ENCODE data around the gene PTPRF. TPM values are rescaled to one million over a fixed set of nuclear protein-coding genes. Genes with fewer than 3 reads are reported as not detected.

The PTPRF gene
- total RNA-seq, 1 donor from 2014 or later = 10.4 TPM

GRCh38 chr1:43559714-43560113 lies 29.0 kb downstream of the PTPRF start:
- Histone ChIP-seq H3K27me3 (ENCODE audit: control insufficient read depth in 3 of 3, insufficient read depth in 3 of 3, low read length in 3 of 3) (peaks cover 3 to 14% (median 4%) of the 10 kb centered on the region in 3 donors), H3K4me3 (ENCODE audit: low read length in 3 of 3) (no peak overlapping the region), H3K9ac (ENCODE audit: low read depth in 1 of 3, low read length in 3 of 3) (no peak overlapping the region), H3K36me3 (ENCODE audit: control insufficient read depth in 3 of 3, insufficient read depth in 3 of 3, low read length in 3 of 3) (peaks cover 0 to 2% (median 0%) of the 10 kb centered on the region in 3 donors), H3K27ac (ENCODE audit: low read depth, low read length) (no peak overlapping the region), H3K4me1 (ENCODE audit: control insufficient read depth in 3 of 3, insufficient read depth in 3 of 3, low read length in 3 of 3) (peaks cover 0 to 4% (median 0%) of the 10 kb centered on the region in 3 donors), H3K9me3 (ENCODE audit: control insufficient read depth in 3 of 3, low read length in 3 of 3) (no peaks in the 10 kb centered on the region)

DNA sequence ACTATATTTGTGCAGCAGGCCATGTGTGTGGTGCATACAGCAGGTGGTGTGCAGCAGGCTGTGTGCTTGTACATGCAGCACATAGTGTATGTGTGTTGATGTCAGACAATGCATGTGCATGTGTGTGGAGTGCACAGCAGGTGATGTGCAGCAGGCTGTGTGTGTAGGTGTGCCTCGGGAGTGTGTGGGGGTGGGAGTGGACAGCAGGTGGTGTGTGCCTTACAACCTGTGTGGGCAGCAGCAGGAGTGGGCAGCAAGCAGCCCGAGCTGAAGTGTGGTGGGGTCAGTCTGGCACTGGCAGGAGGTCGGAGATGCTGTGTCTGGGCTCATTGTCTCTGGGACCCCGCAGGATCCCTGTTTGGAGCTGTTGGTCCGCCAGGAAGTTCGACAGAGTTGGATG lies 29.6 kb downstream of the PTPRF start:
- H3K9ac ChIP-seq (ENCODE audit: low read depth in 1 of 3, low read length in 3 of 3) = no peak overlapping the region
- no peak overlapping the region for H3K4me3 ChIP-seq (ENCODE audit: low read length in 3 of 3)
- H3K27me3 ChIP-seq (ENCODE audit: control insufficient read depth in 3 of 3, insufficient read depth in 3 of 3, low read length in 3 of 3) = peaks cover 3 to 14% (median 4%) of the 10 kb centered on the region in 3 donors
- no peak overlapping the region for H3K27ac ChIP-seq (ENCODE audit: low read depth, low read length)
- H3K4me1 ChIP-seq (ENCODE audit: control insufficient read depth in 3 of 3, insufficient read depth in 3 of 3, low read length in 3 of 3) = peaks cover under 1 to 7% (median 2%) of the 10 kb centered on the region in 3 donors
- peaks cover 0 to 2% (median 0%) of the 10 kb centered on the region in 3 donors for H3K36me3 ChIP-seq (ENCODE audit: control insufficient read depth in 3 of 3, insufficient read depth in 3 of 3, low read length in 3 of 3)
- no peaks in the 10 kb centered on the region for H3K9me3 ChIP-seq (ENCODE audit: control insufficient read depth in 3 of 3, low read length in 3 of 3)

DNA sequence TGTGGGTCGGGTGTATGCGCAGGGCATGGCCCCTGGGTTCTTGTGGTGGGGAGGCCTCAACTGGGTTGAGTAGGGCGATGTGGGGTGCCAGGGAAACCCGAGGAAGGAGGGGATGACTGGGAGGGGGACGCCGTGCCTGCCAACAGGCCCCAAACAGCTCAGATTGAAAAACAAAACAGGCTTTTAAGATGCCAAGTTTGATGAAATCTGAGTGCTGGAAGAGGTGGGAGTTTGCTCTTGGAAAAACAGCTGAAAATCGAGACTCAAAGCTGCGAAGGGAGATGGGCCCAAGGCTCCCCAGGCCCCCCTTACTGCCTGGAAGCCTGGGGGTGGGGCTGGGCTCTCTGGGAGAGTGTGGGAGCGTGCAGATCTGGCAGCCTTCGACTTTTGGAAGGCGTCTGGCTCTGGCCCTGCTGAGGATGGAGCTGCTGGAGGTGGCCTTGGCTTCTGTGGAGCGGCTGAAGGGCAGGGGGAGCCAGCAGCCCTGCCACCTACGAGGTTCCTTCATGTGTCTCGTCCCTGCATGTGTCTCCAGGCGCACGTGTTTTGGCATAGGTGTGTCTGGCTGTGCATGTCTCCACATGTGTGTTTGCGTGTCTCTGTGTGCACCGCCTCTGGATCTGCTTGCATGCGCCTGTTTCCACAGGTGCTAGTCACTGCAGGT lies 33.3 kb downstream of the PTPRF start:
- Histone ChIP-seq H3K4me3 (ENCODE audit: low read length in 3 of 3) (no peak overlapping the region), H3K27me3 (ENCODE audit: control insufficient read depth in 3 of 3, insufficient read depth in 3 of 3, low read length in 3 of 3) (peaks cover 3 to 23% (median 10%) of the 10 kb centered on the region in 3 donors), H3K36me3 (ENCODE audit: control insufficient read depth in 3 of 3, insufficient read depth in 3 of 3, low read length in 3 of 3) (no peaks in the 10 kb centered on the region), H3K4me1 (ENCODE audit: control insufficient read depth in 3 of 3, insufficient read depth in 3 of 3, low read length in 3 of 3) (peaks cover 12 to 20% (median 16%) of the 10 kb centered on the region in 3 donors), H3K27ac (ENCODE audit: low read depth, low read length) (no peak overlapping the region), H3K9ac (ENCODE audit: low read depth in 1 of 3, low read length in 3 of 3) (no peak overlapping the region), H3K9me3 (ENCODE audit: control insufficient read depth in 3 of 3, low read length in 3 of 3) (no peaks in the 10 kb centered on the region)

GRCh38 chr1:43564551-43565348 lies 34.1 kb downstream of the PTPRF start:
- Histone ChIP-seq H3K4me3 (ENCODE audit: low read length in 3 of 3) (peak overlapping the region; percentile 63 to 77 (median 69)), H3K27ac (ENCODE audit: low read depth, low read length) (no peak overlapping the region), H3K9ac (ENCODE audit: low read depth in 1 of 3, low read length in 3 of 3) (peak overlapping the region in 1 of 3 donors; percentile 43), H3K36me3 (ENCODE audit: control insufficient read depth in 3 of 3, insufficient read depth in 3 of 3, low read length in 3 of 3) (no peaks in the 10 kb centered on the region), H3K27me3 (ENCODE audit: control insufficient read depth in 3 of 3, insufficient read depth in 3 of 3, low read length in 3 of 3) (peaks cover 3 to 18% (median 7%) of the 10 kb centered on the region in 3 donors), H3K4me1 (ENCODE audit: control insufficient read depth in 3 of 3, insufficient read depth in 3 of 3, low read length in 3 of 3) (peaks cover 12 to 20% (median 16%) of the 10 kb centered on the region in 3 donors), H3K9me3 (ENCODE audit: control insufficient read depth in 3 of 3, low read length in 3 of 3) (no peaks in the 10 kb centered on the region)

GRCh38 chr1:43565600-43566360 lies 35.1 kb downstream of the PTPRF start:
- Histone ChIP-seq H3K36me3 (ENCODE audit: control insufficient read depth in 3 of 3, insufficient read depth in 3 of 3, low read length in 3 of 3) (no peaks in the 10 kb centered on the region), H3K9ac (ENCODE audit: low read depth in 1 of 3, low read length in 3 of 3) (peak overlapping the region in 2 of 3 donors; percentile 14 to 70), H3K4me3 (ENCODE audit: low read length in 3 of 3) (peak overlapping the region; percentile 63 to 77 (median 69)), H3K27ac (ENCODE audit: low read depth, low read length) (no peak overlapping the region), H3K9me3 (ENCODE audit: control insufficient read depth in 3 of 3, low read length in 3 of 3) (no peaks in the 10 kb centered on the region), H3K4me1 (ENCODE audit: control insufficient read depth in 3 of 3, insufficient read depth in 3 of 3, low read length in 3 of 3) (peaks cover 12 to 20% (median 16%) of the 10 kb centered on the region in 3 donors), H3K27me3 (ENCODE audit: control insufficient read depth in 3 of 3, insufficient read depth in 3 of 3, low read length in 3 of 3) (peaks cover 0 to 15% (median 7%) of the 10 kb centered on the region in 3 donors)

DNA sequence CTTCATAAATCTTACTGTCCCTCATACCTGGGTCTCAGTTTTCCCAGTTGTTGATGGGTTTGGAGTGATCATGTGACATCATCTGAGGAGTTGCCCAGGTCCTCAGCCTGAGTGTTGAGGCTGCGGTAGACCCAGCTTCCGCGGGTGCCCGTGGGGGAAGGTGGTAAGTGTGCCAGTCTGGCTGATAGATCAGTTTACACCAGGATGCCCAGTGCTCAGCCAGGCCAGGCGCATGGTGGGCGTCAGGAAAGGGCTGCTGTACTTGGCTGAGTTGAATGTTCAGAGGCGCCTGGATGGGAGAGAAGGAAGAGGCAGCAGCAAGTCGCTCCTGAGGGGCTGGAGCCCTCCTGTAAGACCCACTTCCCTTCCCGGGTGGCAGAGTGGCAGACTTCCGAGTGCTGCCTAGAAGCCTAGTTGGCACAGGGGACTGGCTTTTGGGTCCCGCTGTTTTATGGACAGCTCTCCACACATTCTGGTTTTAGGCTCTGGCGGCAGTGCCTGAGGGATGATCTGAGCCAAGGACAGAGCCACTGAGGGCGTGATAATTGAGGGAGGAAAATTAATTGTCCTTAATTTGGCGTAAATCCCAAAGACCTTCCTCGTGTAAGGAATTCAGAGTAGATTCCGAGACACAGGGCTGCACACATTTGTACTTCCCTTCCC lies 35.8 kb downstream of the PTPRF start:
- Histone ChIP-seq H3K36me3 (ENCODE audit: control insufficient read depth in 3 of 3, insufficient read depth in 3 of 3, low read length in 3 of 3) (no peaks in the 10 kb centered on the region), H3K9ac (ENCODE audit: low read depth in 1 of 3, low read length in 3 of 3) (peak overlapping the region in 2 of 3 donors; percentile 14 to 25), H3K4me1 (ENCODE audit: control insufficient read depth in 3 of 3, insufficient read depth in 3 of 3, low read length in 3 of 3) (peaks cover 12 to 20% (median 16%) of the 10 kb centered on the region in 3 donors), H3K9me3 (ENCODE audit: control insufficient read depth in 3 of 3, low read length in 3 of 3) (no peaks in the 10 kb centered on the region), H3K4me3 (ENCODE audit: low read length in 3 of 3) (peak overlapping the region in 1 of 3 donors; percentile 69), H3K27ac (ENCODE audit: low read depth, low read length) (no peak overlapping the region), H3K27me3 (ENCODE audit: control insufficient read depth in 3 of 3, insufficient read depth in 3 of 3, low read length in 3 of 3) (peaks cover 0 to 15% (median 7%) of the 10 kb centered on the region in 3 donors)

GRCh38 chr1:43569175-43569574 lies 38.5 kb downstream of the PTPRF start:
- Histone ChIP-seq H3K9me3 (ENCODE audit: control insufficient read depth in 3 of 3, low read length in 3 of 3) (no peaks in the 10 kb centered on the region), H3K27me3 (ENCODE audit: control insufficient read depth in 3 of 3, insufficient read depth in 3 of 3, low read length in 3 of 3) (peaks cover 0 to 12% (median 7%) of the 10 kb centered on the region in 3 donors), H3K4me1 (ENCODE audit: control insufficient read depth in 3 of 3, insufficient read depth in 3 of 3, low read length in 3 of 3) (peaks cover 13 to 20% (median 16%) of the 10 kb centered on the region in 3 donors), H3K36me3 (ENCODE audit: control insufficient read depth in 3 of 3, insufficient read depth in 3 of 3, low read length in 3 of 3) (no peaks in the 10 kb centered on the region), H3K9ac (ENCODE audit: low read depth in 1 of 3, low read length in 3 of 3) (no peak overlapping the region), H3K4me3 (ENCODE audit: low read length in 3 of 3) (no peak overlapping the region), H3K27ac (ENCODE audit: low read depth, low read length) (no peak overlapping the region)

DNA sequence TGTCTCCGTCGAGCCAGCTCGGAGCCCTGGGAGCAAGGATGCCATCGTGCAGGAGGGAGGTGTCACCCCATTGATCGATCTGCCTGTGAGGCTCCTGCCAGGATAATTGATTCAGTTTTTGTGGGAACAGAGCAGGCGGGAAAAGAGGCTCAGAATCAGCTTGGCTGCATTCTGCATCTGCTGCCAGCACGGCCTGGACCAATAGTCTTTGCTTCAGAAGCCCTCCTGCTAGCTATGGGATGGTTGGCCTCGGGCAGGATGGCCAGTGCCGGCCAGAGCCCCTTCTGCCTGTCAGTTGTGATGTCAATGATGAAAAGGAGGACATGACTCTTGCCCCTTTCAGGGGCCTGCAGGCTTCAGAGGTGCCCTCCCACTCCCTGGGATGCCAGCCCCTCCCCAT lies 39.6 kb downstream of the PTPRF start:
- Histone ChIP-seq H3K27me3 (ENCODE audit: control insufficient read depth in 3 of 3, insufficient read depth in 3 of 3, low read length in 3 of 3) (peaks cover 0 to 12% (median 7%) of the 10 kb centered on the region in 3 donors), H3K36me3 (ENCODE audit: control insufficient read depth in 3 of 3, insufficient read depth in 3 of 3, low read length in 3 of 3) (no peaks in the 10 kb centered on the region), H3K4me3 (ENCODE audit: low read length in 3 of 3) (no peak overlapping the region), H3K9ac (ENCODE audit: low read depth in 1 of 3, low read length in 3 of 3) (no peak overlapping the region), H3K9me3 (ENCODE audit: control insufficient read depth in 3 of 3, low read length in 3 of 3) (no peaks in the 10 kb centered on the region), H3K27ac (ENCODE audit: low read depth, low read length) (no peak overlapping the region), H3K4me1 (ENCODE audit: control insufficient read depth in 3 of 3, insufficient read depth in 3 of 3, low read length in 3 of 3) (peaks cover 13 to 17% (median 15%) of the 10 kb centered on the region in 3 donors)

DNA sequence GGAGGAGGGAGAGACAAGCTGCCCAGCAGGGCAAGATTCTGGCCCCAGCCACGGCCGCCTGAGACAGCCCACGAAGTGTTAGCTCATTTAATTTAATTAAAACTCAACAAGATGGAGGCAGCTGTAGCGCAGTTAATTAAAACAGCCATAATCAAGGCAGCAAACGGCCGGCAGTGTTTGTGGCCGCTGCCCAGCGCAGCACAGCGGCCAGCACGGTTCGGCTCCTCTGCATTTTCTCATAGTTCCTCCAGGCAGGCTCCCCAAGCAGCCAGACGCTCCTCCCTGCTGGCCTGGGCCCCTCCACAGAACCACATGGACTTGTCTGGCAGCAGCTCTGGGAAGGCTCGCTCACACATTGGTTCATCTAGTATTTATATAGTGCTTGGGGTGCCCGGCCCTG lies 40.0 kb downstream of the PTPRF start:
- no peaks in the 10 kb centered on the region for H3K9me3 ChIP-seq (ENCODE audit: control insufficient read depth in 3 of 3, low read length in 3 of 3)
- H3K4me3 ChIP-seq (ENCODE audit: low read length in 3 of 3) = no peak overlapping the region
- no peak overlapping the region for H3K9ac ChIP-seq (ENCODE audit: low read depth in 1 of 3, low read length in 3 of 3)
- H3K4me1 ChIP-seq (ENCODE audit: control insufficient read depth in 3 of 3, insufficient read depth in 3 of 3, low read length in 3 of 3) = peaks cover 8 to 12% (median 12%) of the 10 kb centered on the region in 3 donors
- no peaks in the 10 kb centered on the region for H3K36me3 ChIP-seq (ENCODE audit: control insufficient read depth in 3 of 3, insufficient read depth in 3 of 3, low read length in 3 of 3)
- peaks cover 0 to 11% (median 4%) of the 10 kb centered on the region in 3 donors for H3K27me3 ChIP-seq (ENCODE audit: control insufficient read depth in 3 of 3, insufficient read depth in 3 of 3, low read length in 3 of 3)
- H3K27ac ChIP-seq (ENCODE audit: low read depth, low read length) = no peak overlapping the region
